Measurements from ENCODE around the gene MAPRE3.

DNA sequence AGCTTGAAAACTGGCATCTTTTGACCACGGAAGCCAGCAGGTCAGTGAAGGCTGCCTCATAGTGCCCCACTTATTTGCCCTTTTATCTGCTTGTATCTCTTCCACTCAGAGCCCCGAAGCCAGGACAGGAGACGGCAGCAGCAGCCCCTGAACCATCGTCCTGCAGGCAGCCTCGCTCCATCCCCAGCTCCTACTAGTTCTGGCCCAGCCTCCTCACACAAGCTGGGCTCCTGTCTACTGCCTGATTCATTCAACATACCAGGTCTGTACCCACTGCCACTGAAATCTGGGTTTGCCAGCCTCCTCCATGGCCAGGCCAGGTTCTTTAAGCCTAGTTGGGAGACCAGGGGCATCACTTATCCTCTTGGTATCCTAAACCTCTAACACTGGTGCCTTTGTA, 96.9 kb downstream of the MAPRE3 start:
- TF ChIP-seq, protein P1, sequence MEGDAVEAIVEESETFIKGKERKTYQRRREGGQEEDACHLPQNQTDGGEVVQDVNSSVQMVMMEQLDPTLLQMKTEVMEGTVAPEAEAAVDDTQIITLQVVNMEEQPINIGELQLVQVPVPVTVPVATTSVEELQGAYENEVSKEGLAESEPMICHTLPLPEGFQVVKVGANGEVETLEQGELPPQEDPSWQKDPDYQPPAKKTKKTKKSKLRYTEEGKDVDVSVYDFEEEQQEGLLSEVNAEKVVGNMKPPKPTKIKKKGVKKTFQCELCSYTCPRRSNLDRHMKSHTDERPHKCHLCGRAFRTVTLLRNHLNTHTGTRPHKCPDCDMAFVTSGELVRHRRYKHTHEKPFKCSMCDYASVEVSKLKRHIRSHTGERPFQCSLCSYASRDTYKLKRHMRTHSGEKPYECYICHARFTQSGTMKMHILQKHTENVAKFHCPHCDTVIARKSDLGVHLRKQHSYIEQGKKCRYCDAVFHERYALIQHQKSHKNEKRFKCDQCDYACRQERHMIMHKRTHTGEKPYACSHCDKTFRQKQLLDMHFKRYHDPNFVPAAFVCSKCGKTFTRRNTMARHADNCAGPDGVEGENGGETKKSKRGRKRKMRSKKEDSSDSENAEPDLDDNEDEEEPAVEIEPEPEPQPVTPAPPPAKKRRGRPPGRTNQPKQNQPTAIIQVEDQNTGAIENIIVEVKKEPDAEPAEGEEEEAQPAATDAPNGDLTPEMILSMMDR (IDR thresholded peaks at IDR 0.05) = no peak
- no peak for TF ChIP-seq POLR2A (IDR thresholded peaks at IDR 0.05)
